Effector CD8-positive, alpha-beta T cell (primary cell): ENCODE results near the gene SPINK4.

Experiments used
- DNase-seq: peaks from one replicate; lab custom pipeline; 2025; lab: John Stamatoyannopoulos, UW

The SPINK4 gene

GRCh38 chr9:33291901-33292300 is 51.9 kb downstream of the SPINK4 start:
- DNase-seq, result no peak

- DNase-seq, result no peak
Observed at GRCh38 chr9:33293782-33294181, 53.8 kb downstream of the SPINK4 start.

- no peak for DNase-seq
Observed at GRCh38 chr9:33294670-33295432, 54.9 kb downstream of the SPINK4 start.

DNA sequence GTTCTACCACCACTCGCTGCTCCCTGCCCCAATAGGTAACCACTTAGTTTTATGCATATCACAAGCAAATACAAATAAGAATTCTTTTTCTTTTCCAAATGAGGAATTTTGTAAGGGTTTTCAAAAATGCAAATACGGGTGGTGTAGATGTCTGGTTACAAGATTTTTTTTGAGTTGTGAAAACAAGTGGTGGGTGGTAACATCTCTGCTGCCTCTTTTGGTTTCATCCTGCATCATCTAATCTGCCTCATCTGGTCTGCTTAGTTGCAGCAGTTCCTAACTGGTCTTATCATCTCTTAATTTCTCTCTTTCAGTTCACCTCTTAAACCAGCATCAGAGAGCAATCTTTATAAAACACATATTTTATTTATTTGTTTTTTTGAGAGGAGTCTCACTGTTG is 55.6 kb downstream of the SPINK4 start:
- DNase-seq, result no peak

- no peak for DNase-seq
Observed at GRCh38 chr9:33297432-33297831, 57.5 kb downstream of the SPINK4 start.
